ENCODE data around the gene RRBP1. TPM values are rescaled to one million over a fixed set of nuclear protein-coding genes. Genes with fewer than 3 reads are reported as not detected.

The RRBP1 gene
- total and polyA plus RNA-seq, 2 of the 4 experiments (the other 2 are of a cell fraction): 90.2 to 136 TPM

- dilution Hi-C loops (cut with HindIII; ENCODE audit: low sequenced_read_pairs, unreplicated experiment): no loop called here
- peaks cover 14% of the 10 kb centered on the region for H3K9me1 ChIP-seq (ENCODE audit: insufficient read depth, low read length)
Measured at GRCh38 chr20:17645546-17646208, 36.4 kb downstream of the RRBP1 start.

More at GRCh38 chr20:17645546-17646208, 36.4 kb downstream of the RRBP1 start:
- intact Hi-C loops (cut with micrococcal nuclease) (no loop called here), in situ Hi-C loops (cut with MboI; ENCODE audit: low sequenced_read_pairs) (loop anchor here (25.0 kb wide), 1 partner anchor 492 kb away; the partner anchor contains the start of genes KAT14 and PET117)
- Histone ChIP-seq H3K4ac (ENCODE audit: low read depth, low read length) (no peak overlapping the region), H4K91ac (ENCODE audit: insufficient read depth, low read depth, low read length) (no peak overlapping the region), H2BK20ac (ENCODE audit: low read depth, low read length) (no peak overlapping the region), H4K20me1 (ENCODE audit: insufficient read depth, low read length) (peaks cover 100% of the 10 kb centered on the region), H3K18ac (ENCODE audit: low read depth, low read length) (no peak overlapping the region), H3K79me1 (ENCODE audit: low read depth in 1 of 2, low read length in 2 of 2) (peaks cover 25 to 99% of the 10 kb centered on the region in 2 experiments), H3K27me3 (ENCODE audit: control insufficient read depth, insufficient read depth, low read length) (no peaks in the 10 kb centered on the region), H3K23ac (ENCODE audit: low read depth, low read length) (peak overlapping the region; percentile 45; the same call in 1 of the 2 replicates), H3K14ac (replicated peaks; ENCODE audit: low read depth, low read length) (no peak overlapping the region), H3K4me1 (ENCODE audit: control insufficient read depth, insufficient read depth, low read length) (peaks cover 30% of the 10 kb centered on the region), H3K9me3 (ENCODE audit: control insufficient read depth, insufficient read depth, low read length) (no peaks in the 10 kb centered on the region), H2BK5ac (ENCODE audit: low read depth, low read length, poor library complexity, severe bottlenecking) (no peak overlapping the region), H2AK5ac (ENCODE audit: low read depth, low read length) (no peak overlapping the region), H2BK120ac (ENCODE audit: low read depth, low read length) (no peak overlapping the region), H3K4me3 (ENCODE audit: insufficient read depth, low read depth, low read length) (no peak overlapping the region), H3K56ac (ENCODE audit: extremely low read depth, insufficient read depth, low read length) (no peak overlapping the region), H3K27ac (ENCODE audit: insufficient read depth, low read length) (no peak overlapping the region), H2BK15ac (ENCODE audit: low read depth, low read length) (no peak overlapping the region), H3K36me3 (ENCODE audit: control insufficient read depth, insufficient read depth, low read length) (peaks cover 52% of the 10 kb centered on the region), H2AK9ac (replicated peaks; ENCODE audit: low read depth, low read length, poor library complexity) (no peak overlapping the region), H3K9ac (ENCODE audit: low read depth, low read length) (no peak overlapping the region), H2AFZ (replicated peaks; ENCODE audit: low read length, poor library complexity) (no peak overlapping the region), H3K4me2 (ENCODE audit: low read depth, low read length) (no peak overlapping the region), H4K5ac (ENCODE audit: low read depth, low read length) (no peak overlapping the region), H4K8ac (ENCODE audit: low read depth in 2 of 2, low read length in 2 of 2) (0 out of 4 replicates have a peak overlapping the region, but pooled peaks of 1 of the 2 experiments have one; percentile 15)
- BruUV-seq (replicated peaks): no TSS peak
- ATAC-seq (ENCODE audit: low read depth) (no peak), DNase-seq (no peak)
- TF ChIP-seq CEBPB (IDR thresholded peaks at IDR 0.05; ENCODE audit: low read depth, low read length) (peak; percentile 36; the same call in 1 of the 2 replicates), MAFK (IDR thresholded peaks at IDR 0.05; ENCODE audit: low read depth, low read length) (no peak)
- ChIA-PET CTCF (no interaction called here), POLR2A (ENCODE audit: unreplicated experiment) (no interaction called here)
- WGBS, 2 experiments (ENCODE audit: extremely low coverage in 2 of 2, insufficient read length in 1 of 2): 95% methylated on average over 6 of the region's 10 CpGs; no CpG with 5 or more reads in 1 of the 2 experiments
